D341Med (cell line): Measurements from ENCODE around the gene RARA.

Source experiments
- DNase-seq: peaks from one replicate; pipeline ENCODE4 v3.0.0; 2012; ENCODE audit warnings: low spot score

Gene RARA

DNA sequence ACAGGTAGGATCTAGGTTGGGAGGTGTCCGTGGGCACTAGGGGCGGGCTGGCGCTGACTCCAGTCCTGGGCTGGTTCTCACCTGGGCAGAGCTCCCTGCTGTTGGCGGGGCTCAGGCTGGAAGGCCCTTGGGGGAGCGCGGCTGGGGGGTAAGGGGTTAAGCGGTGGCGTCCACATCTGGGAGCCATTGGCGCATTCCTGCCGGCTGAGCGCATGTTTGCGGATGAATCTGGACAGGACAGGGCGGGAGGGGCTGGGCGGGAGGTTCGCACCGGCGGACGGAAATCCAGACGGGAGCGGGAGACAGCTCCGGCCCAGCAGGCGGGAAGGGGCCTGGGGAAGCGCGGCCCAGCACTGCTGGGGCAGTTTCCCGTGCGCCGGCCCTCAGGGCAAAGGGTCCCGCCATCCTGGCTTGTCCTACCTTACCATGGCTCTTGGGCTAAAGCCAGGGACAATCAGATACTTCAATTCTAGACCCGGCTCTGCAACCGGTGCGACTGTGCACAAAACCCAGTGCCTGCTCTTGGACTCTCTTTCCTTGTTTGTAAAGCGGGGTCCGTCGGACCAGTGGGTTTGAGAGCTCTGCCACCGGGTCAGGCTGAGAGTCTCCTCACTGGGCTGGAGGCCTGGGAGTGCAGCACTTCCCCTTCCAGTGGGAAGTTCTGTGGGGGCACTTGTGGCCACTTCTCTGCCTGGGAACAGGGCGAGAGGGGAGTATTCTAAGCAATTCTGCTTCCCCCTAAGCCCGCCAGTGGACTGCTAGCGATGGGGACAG lies 7.8 kb downstream of the RARA start:
- DNase-seq, result peak; percentile 45

DNA sequence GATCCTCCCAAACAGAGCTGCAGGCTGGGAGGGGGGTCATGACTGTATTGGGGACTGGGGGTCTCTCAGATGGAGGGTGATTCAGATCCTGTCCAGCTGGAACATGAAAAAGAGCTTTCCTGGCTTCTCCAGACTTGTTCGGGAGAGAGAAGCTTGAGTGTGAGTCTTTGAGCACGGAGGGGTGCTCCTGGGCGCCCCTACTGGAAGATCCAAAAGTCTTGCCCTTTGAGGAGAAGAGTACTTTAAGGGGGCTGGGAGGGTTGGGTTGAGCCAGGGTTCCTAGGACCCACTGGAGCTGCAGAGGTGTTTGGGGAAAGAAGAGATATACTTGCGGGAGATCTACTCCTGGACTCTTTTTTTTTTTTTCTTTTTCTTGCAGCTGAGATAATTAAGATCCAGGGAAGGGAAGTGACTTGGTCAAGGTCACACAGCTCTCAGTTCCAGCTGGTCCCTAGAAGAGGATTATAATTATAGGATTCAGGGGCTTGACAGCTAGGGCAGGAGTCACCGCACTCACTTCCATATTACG lies 8.4 kb downstream of the RARA start:
- DNase-seq, result peak; percentile 74

DNA sequence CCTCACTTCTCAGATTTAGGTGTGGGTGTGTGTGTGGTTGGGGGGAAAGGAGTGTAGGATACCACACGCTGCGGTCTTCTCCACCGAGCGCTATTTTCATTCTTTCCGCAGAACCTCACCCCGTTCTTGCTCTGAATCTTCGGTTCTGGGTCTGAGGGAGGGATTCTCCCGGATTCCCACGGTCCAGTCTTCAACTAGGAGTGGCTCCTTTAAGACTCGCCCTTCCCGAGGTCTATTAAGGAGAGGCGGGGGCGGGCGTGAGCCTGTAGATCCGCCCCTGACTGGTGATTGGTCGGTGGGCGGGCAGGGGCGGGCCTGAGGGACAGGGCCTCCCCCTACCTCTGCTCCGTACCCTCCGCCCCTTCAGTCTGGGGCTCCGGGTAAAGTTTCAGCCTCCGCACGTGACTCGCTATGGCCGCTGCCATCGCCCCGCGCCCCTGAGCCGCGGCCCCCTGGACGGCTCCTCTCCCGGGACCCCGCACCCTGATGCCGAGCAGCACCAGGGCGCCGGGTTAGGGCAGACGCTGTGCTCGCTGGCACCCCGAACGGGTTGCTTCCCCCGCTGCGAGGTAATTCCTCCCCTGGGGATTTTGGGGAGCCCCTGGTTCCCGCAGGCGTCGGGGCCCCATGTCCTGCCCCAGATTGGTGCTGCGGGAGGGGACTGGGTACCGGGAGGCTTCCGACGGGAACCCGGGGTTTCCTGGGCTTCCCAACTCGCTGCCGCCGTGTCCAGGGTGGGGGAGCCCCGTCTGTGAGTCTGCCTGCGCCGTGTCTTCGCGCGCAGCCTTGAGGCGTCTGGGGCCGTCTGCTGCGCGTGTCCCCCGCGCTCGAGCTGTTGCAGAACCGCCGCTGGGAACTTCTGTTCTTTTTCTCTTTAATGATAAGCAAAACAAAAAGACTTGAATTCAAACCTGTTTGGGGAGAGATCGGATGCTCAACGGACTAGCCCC lies 9.2 kb downstream of the RARA start:
- peak; percentile 100 for DNase-seq

DNA sequence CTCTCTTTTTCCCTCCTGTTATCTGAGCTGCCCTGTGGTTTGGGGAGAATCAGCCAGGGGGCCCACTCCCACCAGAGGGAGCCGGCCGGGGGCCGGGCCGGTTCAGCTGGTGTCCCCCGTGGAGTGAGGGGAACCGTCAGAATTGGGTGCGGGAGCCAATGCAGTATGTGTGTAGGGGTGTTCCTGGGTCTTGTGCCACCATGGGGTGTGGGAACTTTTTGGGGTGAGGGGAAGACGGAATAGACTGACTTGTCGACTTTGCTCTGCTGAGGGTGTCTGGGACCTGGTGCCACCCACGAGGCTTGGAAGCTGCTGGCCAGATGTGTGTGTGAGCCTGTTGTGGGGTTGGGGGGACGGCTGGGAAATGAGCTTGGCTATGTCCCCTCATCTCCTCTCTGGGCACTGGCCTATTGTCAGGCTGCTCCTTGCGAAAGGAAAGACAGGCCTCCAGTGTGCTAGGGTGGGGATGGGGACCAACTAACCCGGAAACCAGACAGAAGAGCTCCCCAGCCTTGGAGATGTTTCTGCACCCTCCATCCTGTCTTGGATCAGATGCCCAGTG lies 9.9 kb downstream of the RARA start:
- no peak for DNase-seq

DNA sequence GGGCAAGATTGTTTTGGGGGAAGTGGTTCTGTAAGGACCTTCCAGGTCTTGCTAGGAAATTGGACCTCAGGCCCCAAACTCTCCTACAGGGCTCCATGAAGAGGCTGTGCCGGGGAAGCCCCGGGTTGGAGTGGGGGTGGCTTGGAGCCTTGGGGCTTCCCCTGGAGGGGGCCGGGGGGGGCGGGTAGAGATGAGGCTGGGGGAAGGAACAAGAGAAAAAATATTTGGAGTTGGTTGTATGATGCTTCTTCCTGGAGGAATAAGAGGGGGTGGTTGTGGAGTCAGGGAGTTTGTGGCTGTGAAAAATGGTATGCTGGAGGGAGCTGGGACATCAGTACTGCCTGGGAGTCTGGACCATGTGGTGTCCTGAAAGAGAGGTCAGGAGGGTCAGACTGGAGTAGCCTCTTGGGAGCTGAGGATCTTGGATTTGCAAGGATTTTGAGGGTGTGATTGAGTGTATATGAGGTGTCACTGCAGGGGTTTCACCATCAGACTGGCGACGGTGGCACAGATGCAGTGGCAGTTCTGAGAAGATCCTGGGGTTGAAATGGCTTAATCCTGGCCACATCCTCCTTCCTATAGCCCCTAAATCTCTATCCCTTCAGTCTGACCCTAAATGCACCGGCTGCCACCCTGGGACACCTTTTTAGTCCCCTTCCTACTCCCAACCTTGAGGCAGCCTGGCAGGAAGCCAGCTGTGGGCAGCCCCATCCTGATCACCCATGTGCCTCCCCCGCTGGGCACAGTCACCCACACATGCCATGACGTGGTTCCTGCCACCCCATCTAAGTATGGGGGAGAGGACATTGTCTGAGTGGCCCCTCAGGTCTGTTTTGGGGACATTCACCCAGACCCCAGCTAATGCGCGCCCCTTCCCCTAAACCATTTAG lies 10.9 kb downstream of the RARA start:
- DNase-seq, result no peak

DNA sequence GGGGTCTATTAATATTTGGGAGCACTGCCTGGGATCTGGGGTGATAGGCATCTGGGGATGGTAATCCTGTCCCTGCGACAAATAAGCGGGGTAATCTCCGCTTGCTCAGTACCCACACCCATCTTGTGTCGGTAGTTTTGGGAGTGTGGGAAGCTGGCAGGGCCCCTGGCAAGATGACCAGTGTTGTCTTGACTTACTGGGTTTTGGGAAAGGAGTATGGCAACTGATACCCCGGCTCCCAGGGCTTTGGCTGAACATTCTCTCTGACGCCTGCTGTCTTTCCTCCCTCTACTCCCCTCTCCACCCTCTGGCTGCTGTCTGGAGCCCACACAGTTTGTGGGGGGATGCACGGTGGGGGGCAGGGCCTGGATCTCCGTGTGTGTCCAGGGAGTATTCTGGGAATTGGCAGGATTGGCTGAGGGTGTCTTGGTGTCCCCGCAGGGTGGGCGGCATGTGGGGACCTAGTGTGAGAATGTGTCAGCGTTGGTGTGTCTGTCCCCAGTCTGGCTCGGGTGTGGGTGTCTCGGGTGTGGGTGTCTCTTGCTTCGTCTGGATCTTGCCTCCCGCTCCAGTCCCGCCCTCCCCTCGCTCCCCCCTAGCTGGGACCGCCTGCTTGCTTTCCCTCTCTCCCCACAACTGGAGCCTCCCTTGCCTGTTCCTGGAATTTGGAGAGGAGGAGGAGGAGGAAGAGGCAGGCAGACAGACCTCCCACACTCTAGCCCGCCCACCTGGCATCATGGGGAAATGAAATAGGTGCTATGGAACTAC lies 12.0 kb downstream of the RARA start:
- DNase-seq, result no peak

DNA sequence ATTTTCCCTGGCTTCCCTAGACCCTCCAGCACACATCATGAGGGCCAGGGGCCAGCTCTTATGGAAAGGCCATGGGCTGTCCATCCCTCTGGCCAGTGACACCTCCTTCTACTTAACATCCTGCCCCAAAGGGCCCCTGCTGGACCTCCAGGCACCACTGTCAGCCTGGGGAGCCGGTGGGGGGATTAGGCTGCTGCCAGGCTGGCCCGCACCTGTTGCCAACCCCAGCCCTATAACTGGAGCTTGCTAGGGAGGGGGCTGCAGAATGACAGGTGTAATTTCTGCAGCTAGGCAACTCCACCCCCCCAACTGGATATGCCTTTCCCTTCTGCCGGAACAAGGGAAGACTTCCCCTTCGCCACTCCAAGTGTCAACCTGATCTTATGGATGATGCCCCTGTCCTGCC lies 12.5 kb downstream of the RARA start:
- no peak for DNase-seq

DNA sequence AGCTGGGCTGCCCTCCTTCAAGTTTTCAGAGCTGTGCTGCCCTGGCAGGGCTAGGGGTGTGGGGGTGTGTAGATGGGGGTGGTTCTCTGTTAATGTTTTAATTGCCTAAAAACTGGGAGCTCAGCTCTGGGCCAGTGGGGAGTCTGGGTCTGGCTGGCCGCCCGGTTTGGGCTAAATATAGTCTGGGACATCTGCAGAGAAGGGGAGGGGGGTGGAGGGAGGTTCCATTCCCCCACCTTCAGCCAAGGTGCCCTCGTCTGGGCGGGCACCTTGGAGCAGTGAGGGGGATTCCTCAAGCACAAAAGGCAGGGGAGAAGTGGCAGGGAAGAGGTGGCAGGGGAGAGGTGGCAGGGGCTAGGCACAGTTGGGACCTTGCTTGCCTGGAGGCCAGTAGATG lies 13.0 kb downstream of the RARA start:
- DNase-seq, result no peak

DNA sequence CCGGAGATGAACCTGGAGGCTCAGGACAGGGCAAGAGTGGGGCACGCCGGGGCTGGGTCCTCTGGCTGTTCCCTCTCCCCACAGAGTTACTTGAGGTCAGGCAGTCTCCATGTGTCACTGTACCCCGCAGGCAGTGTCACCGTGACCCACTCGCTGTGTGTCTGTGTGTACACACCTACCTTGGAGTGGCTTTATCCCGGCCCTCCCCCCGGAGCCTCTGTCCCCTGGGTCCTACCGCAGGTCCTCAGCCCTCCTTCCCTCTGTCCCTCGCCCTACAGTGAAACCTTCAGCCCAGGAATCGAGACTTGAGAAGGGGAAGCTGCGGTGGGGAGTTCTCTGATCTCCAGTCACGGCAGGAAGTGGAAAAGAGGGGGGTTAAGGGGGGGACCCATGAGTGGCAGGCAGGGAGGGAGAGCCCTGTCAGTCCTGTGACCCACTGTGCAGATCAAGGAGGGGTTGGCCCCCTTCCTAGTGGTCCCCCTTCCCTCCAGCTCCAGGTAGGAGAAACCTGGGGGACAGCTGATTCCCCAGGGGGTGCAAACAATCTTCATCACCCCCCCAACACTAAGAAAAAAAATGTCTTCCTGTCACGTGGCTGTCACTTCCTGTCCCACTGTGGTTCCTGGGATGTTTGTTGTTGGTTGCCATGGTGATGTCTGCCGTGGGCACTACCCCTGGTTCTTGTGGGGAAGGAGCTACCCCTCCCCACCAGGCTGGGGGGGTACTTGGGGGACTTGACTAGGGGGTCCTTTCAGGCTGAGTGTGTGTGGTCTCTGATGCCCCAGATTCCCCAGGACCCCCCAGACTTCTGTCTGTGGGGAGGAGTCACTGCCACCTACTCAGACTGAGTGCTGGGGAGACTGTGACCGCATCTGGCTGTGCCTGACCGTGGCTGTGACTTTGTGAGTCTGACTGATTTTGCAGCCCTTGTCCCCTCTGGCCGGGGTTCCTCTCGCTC lies 13.7 kb downstream of the RARA start:
- no peak for DNase-seq

DNA sequence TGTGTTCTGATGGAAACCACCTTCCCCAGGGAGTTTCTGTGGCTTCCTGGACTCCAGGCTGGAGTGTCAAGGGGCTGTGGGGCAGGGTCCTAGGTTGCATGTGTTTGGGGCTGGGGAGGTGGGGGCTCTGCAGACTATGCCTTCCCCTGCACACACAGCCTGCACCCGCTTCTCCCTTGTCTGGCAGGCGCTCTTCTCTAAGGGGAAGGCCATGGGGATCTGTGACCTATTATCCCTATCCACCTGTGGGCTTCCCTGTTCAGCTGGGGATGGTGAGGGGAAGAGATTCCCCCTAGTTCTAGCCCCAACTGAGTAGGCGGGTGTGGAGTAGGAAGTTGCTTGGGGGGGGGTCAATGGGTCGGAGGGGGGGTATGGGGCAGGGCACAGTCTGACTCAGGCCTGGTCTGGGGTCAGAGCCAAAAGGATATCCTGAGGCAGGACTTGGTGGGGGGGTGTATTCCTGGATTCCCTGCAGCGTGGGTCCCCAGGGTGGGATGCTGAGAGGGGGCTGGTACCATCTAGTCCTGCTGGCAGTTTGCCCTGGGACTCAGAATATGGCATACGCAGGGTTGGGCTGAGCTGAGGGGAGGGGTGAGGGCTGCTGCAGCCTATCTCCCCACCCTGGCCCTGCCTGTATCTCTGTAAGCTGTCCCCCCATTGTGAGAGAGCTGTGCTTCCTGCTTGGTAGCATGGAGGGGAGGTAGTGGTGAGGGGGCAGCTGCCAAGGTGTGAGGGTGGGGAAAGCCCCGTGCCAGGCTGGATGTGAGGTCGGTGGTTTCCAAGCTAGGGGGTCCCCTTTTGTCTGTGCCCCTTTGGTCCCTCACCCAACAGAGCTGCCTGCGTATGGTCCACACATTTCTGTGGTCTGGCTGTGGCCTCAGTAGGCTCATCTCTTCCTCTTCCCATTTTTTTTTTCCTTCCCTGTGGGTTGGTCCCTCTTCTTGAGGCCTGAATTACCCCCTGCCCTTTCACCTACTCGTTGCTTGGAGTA lies 14.7 kb downstream of the RARA start:
- DNase-seq, result no peak

DNA sequence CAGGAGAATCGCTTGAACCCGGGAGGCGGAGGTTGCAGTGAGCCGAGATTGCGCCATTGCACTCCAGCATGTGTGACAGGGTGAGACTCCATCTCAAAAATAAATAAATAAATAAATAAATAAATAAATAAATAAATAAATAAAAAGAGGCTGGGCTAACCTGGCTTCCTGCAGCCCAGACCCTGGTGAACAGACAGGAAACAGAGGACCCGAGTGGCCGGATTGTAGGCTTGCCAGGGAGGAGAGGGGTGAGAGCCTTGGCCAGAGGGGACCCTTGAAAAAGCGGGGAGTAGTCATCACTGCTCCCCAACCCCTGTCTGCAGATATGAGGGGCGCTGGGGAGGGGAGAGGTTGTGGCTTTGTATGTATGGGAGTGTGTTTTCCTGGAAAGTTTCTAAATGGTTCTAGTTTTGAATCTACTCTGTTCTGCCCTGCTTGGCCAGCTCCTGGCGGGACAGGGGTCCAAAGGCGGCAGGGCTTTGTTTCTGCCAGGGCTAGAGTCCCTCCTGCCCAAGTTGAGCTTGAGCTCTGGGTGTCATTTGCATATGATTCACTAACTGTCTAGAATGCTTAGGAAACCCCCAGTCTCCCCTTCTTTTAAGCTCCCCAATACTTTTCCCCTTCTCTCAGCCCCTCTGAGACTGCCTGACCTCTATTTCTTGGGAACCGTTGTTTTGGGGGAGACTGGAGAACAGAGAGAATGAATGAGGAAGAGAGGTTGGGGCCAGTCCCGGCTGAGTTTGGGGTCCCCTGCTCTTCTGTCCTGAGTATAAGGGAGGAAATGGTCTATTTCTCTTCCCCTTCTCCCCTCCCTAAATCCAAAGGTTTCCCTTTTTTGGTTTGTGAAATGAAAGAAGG lies 16.4 kb downstream of the RARA start:
- DNase-seq, result no peak

DNA sequence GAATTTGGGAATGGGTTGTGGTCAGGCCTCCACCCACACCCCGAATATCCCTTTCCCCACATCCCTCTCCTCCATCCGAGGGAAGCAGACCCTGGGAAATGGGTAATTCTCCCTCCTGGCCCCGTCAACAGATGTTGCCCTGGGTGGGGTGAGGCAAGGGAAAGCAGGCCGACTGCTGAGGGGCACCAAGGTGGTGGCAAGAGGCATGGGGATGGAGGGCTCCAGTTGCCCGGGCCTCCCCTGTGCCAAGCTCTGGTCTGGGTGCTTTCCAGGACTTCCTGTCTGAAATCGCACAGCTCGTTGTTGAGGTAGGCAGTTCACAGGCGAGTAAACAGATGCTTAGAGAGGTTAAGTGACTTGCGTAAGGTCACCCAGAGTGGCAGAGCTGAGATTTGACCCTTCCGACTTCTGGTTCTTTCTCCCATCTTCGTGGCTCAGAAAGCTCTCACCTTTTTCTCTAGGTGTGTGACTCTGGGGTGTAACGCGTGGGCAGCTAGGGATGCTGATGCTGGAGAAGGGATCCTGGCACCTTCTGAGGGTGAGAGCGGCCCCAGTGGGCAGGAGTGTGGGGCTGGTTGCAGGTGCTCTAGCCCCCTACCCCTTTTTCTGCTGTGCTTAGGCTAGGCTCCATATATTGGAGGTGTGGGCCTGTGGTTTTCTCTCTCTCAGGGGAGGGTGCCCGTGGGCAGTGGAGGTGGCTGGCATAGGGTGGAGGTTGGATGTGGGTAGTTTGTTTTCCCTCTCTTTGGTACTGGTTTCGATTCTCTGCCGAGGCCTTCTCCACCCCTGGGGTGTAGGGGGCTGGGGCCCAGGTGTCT lies 17.2 kb downstream of the RARA start:
- no peak for DNase-seq

DNA sequence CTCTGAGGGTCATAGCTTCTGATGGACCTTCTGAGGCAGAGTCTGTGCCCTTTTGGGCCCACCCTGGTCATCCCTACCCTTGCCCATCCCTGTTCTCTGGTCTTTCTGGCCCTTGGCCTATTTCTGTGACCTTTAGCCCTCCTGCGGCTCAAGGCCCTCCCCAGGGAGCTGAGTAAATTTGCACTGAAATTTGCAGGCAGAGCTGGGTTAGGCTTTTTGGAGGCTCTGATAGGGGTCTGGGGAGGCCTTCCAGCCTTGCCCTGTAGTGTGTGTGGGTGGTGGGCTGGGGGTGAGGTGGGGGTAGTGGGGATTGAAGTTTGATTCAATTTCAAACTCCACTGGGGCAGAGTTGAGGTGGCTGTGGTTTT lies 17.8 kb downstream of the RARA start:
- DNase-seq, result no peak

DNA sequence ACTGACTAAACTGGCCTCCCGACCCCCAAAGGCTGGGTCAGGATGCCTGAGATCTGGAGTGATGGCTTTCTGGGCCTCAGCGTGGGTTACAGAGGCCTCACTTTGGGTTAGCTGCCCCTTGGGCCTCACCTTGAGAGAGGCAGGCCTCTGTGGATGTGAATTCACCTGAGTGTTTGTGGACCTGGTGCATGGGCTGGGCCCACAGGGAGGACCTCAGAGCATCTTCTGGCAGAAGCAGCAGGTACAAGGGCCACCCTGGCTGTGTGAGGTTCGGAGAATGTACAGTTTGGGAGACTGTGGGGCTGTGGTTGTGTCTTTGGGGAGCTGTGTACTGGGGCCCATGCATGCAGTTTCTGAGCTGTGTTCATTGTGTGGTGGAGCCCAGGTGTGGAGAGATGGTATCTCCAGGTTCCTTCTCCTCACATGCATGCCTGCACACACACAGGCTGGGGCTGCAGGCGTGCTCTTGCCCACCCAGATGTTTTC lies 18.3 kb downstream of the RARA start:
- no peak for DNase-seq

DNA sequence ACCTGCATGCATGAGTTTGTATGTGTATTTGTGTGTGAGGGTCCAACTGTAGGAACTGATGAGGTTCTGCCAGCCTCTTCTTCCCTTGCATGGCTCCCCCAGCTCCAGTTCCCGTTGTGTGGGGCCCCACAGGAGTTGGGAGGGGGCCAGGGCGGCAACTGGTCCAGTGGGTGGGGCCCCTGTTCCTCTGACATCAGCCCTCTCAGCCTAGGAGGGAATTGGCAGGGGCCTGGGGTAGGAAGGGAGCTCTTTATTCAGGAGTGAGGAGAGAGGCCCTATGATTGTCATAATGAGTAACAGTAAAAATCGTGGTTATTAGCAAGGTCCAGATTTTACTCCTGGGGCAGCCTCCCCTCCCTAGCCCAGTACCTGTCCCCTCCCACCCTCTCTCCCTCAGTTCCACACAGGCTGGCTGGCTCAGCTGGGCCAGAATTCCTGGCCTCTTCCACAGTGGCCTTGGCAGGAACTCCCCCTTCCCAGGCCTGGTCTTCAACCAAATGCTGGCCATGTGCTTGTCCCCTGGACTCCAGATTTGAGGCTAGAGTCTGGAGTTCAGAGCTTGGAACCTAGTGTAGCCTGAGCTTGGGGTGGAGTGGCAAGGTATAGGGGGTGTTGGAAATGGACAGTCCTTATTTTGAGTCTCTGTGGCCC lies 18.9 kb downstream of the RARA start:
- DNase-seq, result no peak

DNA sequence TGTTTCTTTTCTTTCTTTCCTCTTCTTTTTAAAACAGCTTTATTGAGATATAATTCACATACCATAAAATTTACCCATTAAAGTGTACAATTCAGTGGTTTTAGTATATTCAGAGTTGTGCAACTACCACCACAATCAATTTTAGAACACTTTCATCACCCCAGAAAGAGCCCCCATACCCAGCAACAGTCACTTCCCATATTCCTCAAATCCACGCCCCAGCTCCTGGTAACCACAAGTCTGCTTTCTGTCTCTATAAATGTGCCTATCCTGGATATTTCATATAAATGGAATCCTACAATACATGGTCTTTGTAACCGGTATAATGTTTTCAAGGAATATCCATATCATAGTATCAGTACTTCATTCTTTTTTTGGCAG lies 19.4 kb downstream of the RARA start:
- DNase-seq, result no peak
